HEK293 (cell line): ENCODE measurements around the gene APOC1.

Source experiments
- GLI4 ChIP-seq: fragments of 450-650 bp; formaldehyde crosslinking; IDR thresholded peaks from 2 replicates; pipeline ENCODE4 v1.5.1; 2016; ENCODE audit warnings: missing biosample characterization, missing genetic modification characterization
- KLF1 ChIP-seq: fragments of 450-650 bp; formaldehyde crosslinking; IDR thresholded peaks from 2 replicates; pipeline ENCODE4 v1.5.1; 2016; ENCODE audit warnings: missing biosample characterization, missing genetic modification characterization
- KLF7 ChIP-seq: fragments of 450-650 bp; formaldehyde crosslinking; IDR thresholded peaks from 2 replicates; pipeline ENCODE4 v1.5.1; 2016; ENCODE audit warnings: missing biosample characterization, missing genetic modification characterization, borderline replicate concordance
- KLF8 ChIP-seq: fragments of 450-650 bp; formaldehyde crosslinking; IDR thresholded peaks from 2 replicates; pipeline ENCODE4 v1.5.1; 2016; ENCODE audit warnings: missing biosample characterization, missing genetic modification characterization
- PRDM1 ChIP-seq: fragments of 450-650 bp; formaldehyde crosslinking; IDR thresholded peaks from 2 replicates; pipeline ENCODE4; 2016; ENCODE audit warnings: missing biosample characterization, missing genetic modification characterization
- PRDM10 ChIP-seq: fragments of 450-650 bp; formaldehyde crosslinking; IDR thresholded peaks from 2 replicates; pipeline ENCODE4 v1.5.1; 2016; ENCODE audit warnings: missing biosample characterization, missing genetic modification characterization
- SP2 ChIP-seq: fragments of 450-650 bp; formaldehyde crosslinking; IDR thresholded peaks from 2 replicates; pipeline ENCODE4 v1.5.1; 2016; ENCODE audit warnings: missing biosample characterization, missing genetic modification characterization
- TRIM28 ChIP-seq: IDR thresholded peaks from 2 replicates; pipeline ENCODE4 v1.6.1; 2011; ENCODE audit warnings: low read length, control low read depth, borderline replicate concordance
- YY1 ChIP-seq: fragments of 450-650 bp; formaldehyde crosslinking; IDR thresholded peaks from 2 replicates; pipeline ENCODE4 v1.5.1; 2018; ENCODE audit warnings: missing biosample characterization, missing genetic modification characterization
- ZBTB1 ChIP-seq: fragments of 450-650 bp; formaldehyde crosslinking; IDR thresholded peaks from 2 replicates; pipeline ENCODE4 v1.5.1; 2016; ENCODE audit warnings: missing biosample characterization, missing genetic modification characterization
- ZBTB10 ChIP-seq: fragments of 450-650 bp; formaldehyde crosslinking; IDR thresholded peaks from 2 replicates; pipeline ENCODE4 v1.5.1; 2016; ENCODE audit warnings: missing biosample characterization, missing genetic modification characterization
- ZFP37 ChIP-seq: fragments of 450-650 bp; formaldehyde crosslinking; IDR thresholded peaks from 2 replicates; pipeline ENCODE4 v1.5.1; 2016; ENCODE audit warnings: missing biosample characterization, missing genetic modification characterization
- ZFP69B ChIP-seq: fragments of 450-650 bp; formaldehyde crosslinking; IDR thresholded peaks from 2 replicates; pipeline ENCODE4 v1.5.1; 2016; ENCODE audit warnings: missing biosample characterization, missing genetic modification characterization
- ZNF10 ChIP-seq: fragments of 450-650 bp; formaldehyde crosslinking; IDR thresholded peaks from 2 replicates; pipeline ENCODE4 v1.5.1; 2017; ENCODE audit warnings: missing biosample characterization, missing genetic modification characterization
- ZNF157 ChIP-seq: fragments of 450-650 bp; formaldehyde crosslinking; IDR thresholded peaks from 2 replicates; pipeline ENCODE4 v1.5.1; 2016; ENCODE audit warnings: missing biosample characterization, missing genetic modification characterization
- ZNF2 ChIP-seq: fragments of 450-650 bp; formaldehyde crosslinking; IDR thresholded peaks from 2 replicates; pipeline ENCODE4 v1.5.1; 2016; ENCODE audit warnings: missing biosample characterization, missing genetic modification characterization
- ZNF202 ChIP-seq: fragments of 450-650 bp; formaldehyde crosslinking; IDR thresholded peaks from 2 replicates; pipeline ENCODE4 v1.5.1; 2016; ENCODE audit warnings: missing biosample characterization, missing genetic modification characterization, borderline replicate concordance
- ZNF24 ChIP-seq: fragments of 450-650 bp; formaldehyde crosslinking; IDR thresholded peaks from 2 replicates; pipeline ENCODE4 v1.5.1; 2016; ENCODE audit warnings: missing biosample characterization, missing genetic modification characterization
- ZNF248 ChIP-seq: fragments of 450-650 bp; formaldehyde crosslinking; IDR thresholded peaks from 2 replicates; pipeline ENCODE4 v1.5.1; 2017; ENCODE audit warnings: missing biosample characterization, missing genetic modification characterization
- ZNF335 ChIP-seq: fragments of 450-650 bp; formaldehyde crosslinking; conservative IDR thresholded peaks from 2 replicates; pipeline ENCODE4 v1.5.1; 2016; ENCODE audit warnings: missing biosample characterization, missing genetic modification characterization
- ZNF350 ChIP-seq: fragments of 450-650 bp; formaldehyde crosslinking; IDR thresholded peaks from 2 replicates; pipeline ENCODE4 v1.5.0; 2017; ENCODE audit warnings: missing biosample characterization, mild to moderate bottlenecking, missing genetic modification characterization
- ZNF391 ChIP-seq: fragments of 450-650 bp; formaldehyde crosslinking; IDR thresholded peaks from 2 replicates; pipeline ENCODE4 v1.5.1; 2016; ENCODE audit warnings: low read depth, missing biosample characterization, missing genetic modification characterization, borderline replicate concordance
- ZNF423 ChIP-seq: fragments of 450-650 bp; formaldehyde crosslinking; IDR thresholded peaks from 2 replicates; pipeline ENCODE4 v1.5.1; 2016; ENCODE audit warnings: missing biosample characterization, missing genetic modification characterization
- ZNF530 ChIP-seq: fragments of 450-650 bp; formaldehyde crosslinking; IDR thresholded peaks from 2 replicates; pipeline ENCODE4 v1.5.1; 2016; ENCODE audit warnings: low read depth, missing biosample characterization, missing genetic modification characterization
- ZNF621 ChIP-seq: fragments of 450-650 bp; formaldehyde crosslinking; IDR thresholded peaks from 2 replicates; pipeline ENCODE4 v1.5.1; 2017; ENCODE audit warnings: missing biosample characterization, missing genetic modification characterization
- ZNF660 ChIP-seq: fragments of 450-650 bp; IDR thresholded peaks from 2 replicates; pipeline ENCODE4 v1.5.1; 2018; ENCODE audit warnings: missing biosample characterization, mild to moderate bottlenecking, missing genetic modification characterization
- ZNF677 ChIP-seq: fragments of 450-650 bp; IDR thresholded peaks from 2 replicates; pipeline ENCODE4 v1.5.0; 2018; ENCODE audit warnings: missing biosample characterization, mild to moderate bottlenecking, missing genetic modification characterization, moderate library complexity
- ZNF830 ChIP-seq: fragments of 450-650 bp; IDR thresholded peaks from 2 replicates; pipeline ENCODE4 v1.5.0; 2018; ENCODE audit warnings: missing biosample characterization, missing genetic modification characterization, low read depth, mild to moderate bottlenecking, moderate library complexity
- ZSCAN16 ChIP-seq: fragments of 450-650 bp; formaldehyde crosslinking; IDR thresholded peaks from 2 replicates; pipeline ENCODE4 v1.5.1; 2016; ENCODE audit warnings: missing biosample characterization, missing genetic modification characterization
- ZXDB ChIP-seq: fragments of 450-650 bp; formaldehyde crosslinking; IDR thresholded peaks from 2 replicates; pipeline ENCODE4 v1.5.1; 2016; ENCODE audit warnings: missing biosample characterization, missing genetic modification characterization
- TF ChIP-seq, protein P1 (sequence below): fragments of 450-650 bp; formaldehyde crosslinking; IDR thresholded peaks from 2 replicates; pipeline ENCODE4 v1.5.1; 2016; ENCODE audit warnings: missing biosample characterization, missing genetic modification characterization, low read depth
- TF ChIP-seq, protein P2 (sequence below): fragments of 450-650 bp; formaldehyde crosslinking; IDR thresholded peaks from 2 replicates; pipeline ENCODE4 v1.5.1; 2016; ENCODE audit warnings: missing biosample characterization, missing genetic modification characterization

The APOC1 gene

GRCh38 chr19:44890366-44891015 is 23.9 kb upstream of the APOC1 start (continued):
- TF ChIP-seq ZNF202 (tag by site-specific recombination) (no peak), ZXDB (peak; percentile 100), ZNF157 (tag by site-specific recombination) (no peak), ZBTB10 (tag by site-specific recombination) (no peak), SP2 (peak; percentile 37), ZNF350 (no peak), ZBTB1 (tag by site-specific recombination) (no peak), ZNF2 (peak; percentile 62), ZFP69B (tag by site-specific recombination) (peak; percentile 75), ZNF335 (tag by site-specific recombination) (peak; percentile 96), ZNF24 (tag by site-specific recombination) (peak; percentile 91), ZSCAN16 (peak; percentile 88), ZFP37 (tag by site-specific recombination) (no peak), KLF8 (tag by site-specific recombination) (peak; percentile 89), TRIM28 (no peak; the same call in 1 of the 2 replicates), ZNF530 (tag by site-specific recombination) (no peak), PRDM1 (peak; percentile 97; the same call in 1 of the 2 replicates), ZNF391 (tag by site-specific recombination) (0 out of 2 replicates have a peak, but pooled peaks have one; percentile 9), ZNF677 (tag by site-specific recombination) (no peak), ZNF10 (tag by site-specific recombination) (no peak; the same call in 1 of the 2 replicates), ZNF248 (tag by site-specific recombination) (no peak), PRDM10 (tag by site-specific recombination) (peak; percentile 86), ZNF423 (no peak), YY1 (tag by site-specific recombination) (no peak; the same call in 1 of the 2 replicates), GLI4 (no peak), KLF7 (tag by site-specific recombination) (no peak; the same call in 1 of the 2 replicates), ZNF621 (tag by site-specific recombination) (no peak), ZNF660 (peak; percentile 66), KLF1 (tag by site-specific recombination) (peak; percentile 71), ZNF830 (tag by site-specific recombination) (no peak)
- TF ChIP-seq, protein P1, sequence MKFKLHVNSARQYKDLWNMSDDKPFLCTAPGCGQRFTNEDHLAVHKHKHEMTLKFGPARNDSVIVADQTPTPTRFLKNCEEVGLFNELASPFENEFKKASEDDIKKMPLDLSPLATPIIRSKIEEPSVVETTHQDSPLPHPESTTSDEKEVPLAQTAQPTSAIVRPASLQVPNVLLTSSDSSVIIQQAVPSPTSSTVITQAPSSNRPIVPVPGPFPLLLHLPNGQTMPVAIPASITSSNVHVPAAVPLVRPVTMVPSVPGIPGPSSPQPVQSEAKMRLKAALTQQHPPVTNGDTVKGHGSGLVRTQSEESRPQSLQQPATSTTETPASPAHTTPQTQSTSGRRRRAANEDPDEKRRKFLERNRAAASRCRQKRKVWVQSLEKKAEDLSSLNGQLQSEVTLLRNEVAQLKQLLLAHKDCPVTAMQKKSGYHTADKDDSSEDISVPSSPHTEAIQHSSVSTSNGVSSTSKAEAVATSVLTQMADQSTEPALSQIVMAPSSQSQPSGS (tag by site-specific recombination), result peak; percentile 78
- TF ChIP-seq, protein P2, sequence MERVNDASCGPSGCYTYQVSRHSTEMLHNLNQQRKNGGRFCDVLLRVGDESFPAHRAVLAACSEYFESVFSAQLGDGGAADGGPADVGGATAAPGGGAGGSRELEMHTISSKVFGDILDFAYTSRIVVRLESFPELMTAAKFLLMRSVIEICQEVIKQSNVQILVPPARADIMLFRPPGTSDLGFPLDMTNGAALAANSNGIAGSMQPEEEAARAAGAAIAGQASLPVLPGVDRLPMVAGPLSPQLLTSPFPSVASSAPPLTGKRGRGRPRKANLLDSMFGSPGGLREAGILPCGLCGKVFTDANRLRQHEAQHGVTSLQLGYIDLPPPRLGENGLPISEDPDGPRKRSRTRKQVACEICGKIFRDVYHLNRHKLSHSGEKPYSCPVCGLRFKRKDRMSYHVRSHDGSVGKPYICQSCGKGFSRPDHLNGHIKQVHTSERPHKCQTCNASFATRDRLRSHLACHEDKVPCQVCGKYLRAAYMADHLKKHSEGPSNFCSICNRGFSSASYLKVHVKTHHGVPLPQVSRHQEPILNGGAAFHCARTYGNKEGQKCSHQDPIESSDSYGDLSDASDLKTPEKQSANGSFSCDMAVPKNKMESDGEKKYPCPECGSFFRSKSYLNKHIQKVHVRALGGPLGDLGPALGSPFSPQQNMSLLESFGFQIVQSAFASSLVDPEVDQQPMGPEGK, result peak; percentile 79
